ENCODE data around the gene DET1. TPM values are rescaled to one million over a fixed set of nuclear protein-coding genes. Genes with fewer than 3 reads are reported as not detected.

The DET1 gene
- total RNA-seq, 4 donors from 2014 or later: 4.1 to 8.4 (median 6.4) TPM

GRCh38 chr15:88480981-88481380 is 65.5 kb downstream of the DET1 start:
- Histone ChIP-seq H3K4me3 (no peak overlapping the region), H3K9me3 (no peaks in the 10 kb centered on the region), H3K27me3 (no peaks in the 10 kb centered on the region), H3K4me1 (peaks cover 3 to 7% of the 10 kb centered on the region in 2 donors), H3K36me3 (peaks cover 0 to 35% of the 10 kb centered on the region in 2 donors), H3K27ac (no peak overlapping the region)
- in situ Hi-C loops (cut with MboI; ENCODE audit: low sequenced_read_pairs in 4 of 4) (loop anchor here in 1 of 4 donors (25.0 kb wide), 1 partner anchor 131 kb away; the partner anchor contains the start of gene AEN), intact Hi-C loops (cut with DNase I; ENCODE audit: low total_unique reads) (no loop called here)
- DNase-seq (no peak), ATAC-seq (no peak)
- no peak for TF ChIP-seq POLR2A (IDR thresholded peaks at IDR 0.05)
- no peak for TF ChIP-seq CTCF (IDR thresholded peaks at IDR 0.05 in 4 of 5, conservative IDR thresholded peaks at IDR 0.05 in 1 of 5)

- no peak overlapping the region for H3K27ac ChIP-seq
- H3K36me3 ChIP-seq: peaks cover 0 to 47% of the 10 kb centered on the region in 2 donors
- ATAC-seq (no peak), DNase-seq (no peak)
- TF ChIP-seq CTCF (IDR thresholded peaks at IDR 0.05 in 4 of 5, conservative IDR thresholded peaks at IDR 0.05 in 1 of 5) (no peak), POLR2A (IDR thresholded peaks at IDR 0.05) (no peak)
- H3K4me3 ChIP-seq: no peak overlapping the region
- H3K4me1 ChIP-seq: no peaks in the 10 kb centered on the region
- no peaks in the 10 kb centered on the region for H3K9me3 ChIP-seq
- intact Hi-C loops (cut with DNase I; ENCODE audit: low total_unique reads): no loop called here
- no peaks in the 10 kb centered on the region for H3K27me3 ChIP-seq
- in situ Hi-C loops (cut with MboI; ENCODE audit: low sequenced_read_pairs in 4 of 4): loop anchor here in 3 of 4 donors (10.0 to 25.0 kb wide), 2 partner anchors 133 to 136 kb away; partner anchors contain the start of gene AEN (in 1 of the 3)
These were observed 67.3 kb downstream of the DET1 start for GRCh38 chr15:88479169-88479568.

GRCh38 chr15:88477904-88478303 is 68.6 kb downstream of the DET1 start:
- H3K27me3 ChIP-seq: no peaks in the 10 kb centered on the region
- H3K4me1 ChIP-seq: no peaks in the 10 kb centered on the region
- H3K27ac ChIP-seq: no peak overlapping the region
- H3K36me3 ChIP-seq: peaks cover 0 to 57% of the 10 kb centered on the region in 2 donors
- TF ChIP-seq CTCF (IDR thresholded peaks at IDR 0.05 in 4 of 5, conservative IDR thresholded peaks at IDR 0.05 in 1 of 5): no peak
- TF ChIP-seq POLR2A (IDR thresholded peaks at IDR 0.05): no peak
- H3K4me3 ChIP-seq: no peak overlapping the region
- ATAC-seq (no peak), DNase-seq (no peak)
- in situ Hi-C loops (cut with MboI; ENCODE audit: low sequenced_read_pairs in 4 of 4): loop anchor here in 3 of 4 donors (10.0 to 25.0 kb wide), 2 partner anchors 134 to 137 kb away; partner anchors contain the start of gene AEN (in 1 of the 3)
- intact Hi-C loops (cut with DNase I; ENCODE audit: low total_unique reads): no loop called here
- no peaks in the 10 kb centered on the region for H3K9me3 ChIP-seq

- H3K27ac ChIP-seq: no peak overlapping the region
- intact Hi-C loops (cut with DNase I; ENCODE audit: low total_unique reads): no loop called here
- no peaks in the 10 kb centered on the region for H3K9me3 ChIP-seq
- no peaks in the 10 kb centered on the region for H3K27me3 ChIP-seq
- H3K4me1 ChIP-seq: no peaks in the 10 kb centered on the region
- in situ Hi-C loops (cut with MboI; ENCODE audit: low sequenced_read_pairs in 4 of 4): loop anchor here in 3 of 4 donors (10.0 to 25.0 kb wide), 2 partner anchors 135 to 138 kb away; partner anchors contain the start of gene AEN (in 1 of the 3)
- no peak for DNase-seq
- H3K36me3 ChIP-seq: peaks cover 0 to 65% of the 10 kb centered on the region in 2 donors
- no peak for TF ChIP-seq CTCF (IDR thresholded peaks at IDR 0.05 in 4 of 5, conservative IDR thresholded peaks at IDR 0.05 in 1 of 5)
- no peak for TF ChIP-seq POLR2A (IDR thresholded peaks at IDR 0.05)
- H3K4me3 ChIP-seq: no peak overlapping the region
- no peak for ATAC-seq
These were observed 69.4 kb downstream of the DET1 start for GRCh38 chr15:88477126-88477525.

Data from gastrocnemius medialis (tissue), 4 donors.